IMR-90 (cell line): ENCODE data around the gene ESF1. TPM values are rescaled to one million over a fixed set of nuclear protein-coding genes. Genes with fewer than 3 reads are reported as not detected.

Experiments
- ATAC-seq: fragments of 200-7000 bp; cut with Tn5 transposase; 2 replicates; pipeline ENCODE4 v1.9.1; 2020; ENCODE audit warnings: low read depth, mild to moderate bottlenecking, moderate library complexity
- BruUV-seq: library from RNA; stranded (reverse); fragments of 400-500 nt; replicated peaks from 2 replicates; lab custom pipeline; 2021; lab: Mats Ljungman, UMichigan
- CTCF ChIA-PET: fragments of 300-600 bp; formaldehyde crosslinking; extraction: SDS; loops from one replicate; lab custom pipeline; 2021; ENCODE audit warnings: antibody characterized with exemption; lab: Yijun Ruan, JAX
- POLR2A ChIA-PET: fragments of 300-600 bp; sonication (Branson Sonifier 250); formaldehyde crosslinking; loops from one replicate; lab custom pipeline; 2022; ENCODE audit warnings: antibody characterized with exemption; ENCODE audit not compliant: unreplicated experiment; lab: Charles Lee
- DNase-seq: peaks from one replicate; pipeline ENCODE4 v3.0.0; 2013
- H2AFZ ChIP-seq: replicated peaks from 2 replicates; pipeline ENCODE3; 2013; ENCODE audit warnings: low read length, mild to moderate bottlenecking; ENCODE audit not compliant: poor library complexity
- H2AK5ac ChIP-seq: 2 replicates; pipeline ENCODE4 v1.6.1; 2013; ENCODE audit warnings: low read depth, low read length, inconsistent platforms
- H2AK9ac ChIP-seq: replicated peaks from 2 replicates; pipeline ENCODE3; 2013; ENCODE audit warnings: mild to moderate bottlenecking, low read depth, low read length, moderate library complexity; ENCODE audit not compliant: poor library complexity
- H2BK120ac ChIP-seq: 2 replicates; pipeline ENCODE4 v1.6.1; 2013; ENCODE audit warnings: low read depth, low read length, inconsistent platforms
- H2BK15ac ChIP-seq: 3 replicates; pipeline ENCODE4 v1.6.1; 2013; ENCODE audit warnings: low read depth, low read length, inconsistent platforms
- H2BK20ac ChIP-seq: 2 replicates; pipeline ENCODE4 v1.6.1; 2013; ENCODE audit warnings: low read depth, mild to moderate bottlenecking, inconsistent platforms, low read length, moderate library complexity
- H2BK5ac ChIP-seq: 2 replicates; pipeline ENCODE4 v1.6.1; 2013; ENCODE audit warnings: mild to moderate bottlenecking, low read depth, low read length, inconsistent platforms; ENCODE audit not compliant: poor library complexity, severe bottlenecking
- H3K14ac ChIP-seq: replicated peaks from 2 replicates; pipeline ENCODE4 v1.6.1; 2013; ENCODE audit warnings: low read depth, low read length, inconsistent platforms
- H3K18ac ChIP-seq: 2 replicates; pipeline ENCODE4 v1.6.1; 2013; ENCODE audit warnings: low read depth, low read length, control low read depth
- H3K23ac ChIP-seq: 2 replicates; pipeline ENCODE4 v1.6.1; 2013; ENCODE audit warnings: low read depth, low read length, inconsistent platforms
- H3K27ac ChIP-seq: 2 replicates; pipeline ENCODE4 v1.5.1; 2013; ENCODE audit warnings: mild to moderate bottlenecking, control low read depth, low read length; ENCODE audit not compliant: insufficient read depth
- H3K27me3 ChIP-seq: 2 replicates; pipeline ENCODE4 v1.6.1; 2013; ENCODE audit warnings: low read length; ENCODE audit not compliant: control insufficient read depth, insufficient read depth
- H3K36me3 ChIP-seq: 2 replicates; pipeline ENCODE4 v1.6.1; 2013; ENCODE audit warnings: low read length, mixed read lengths; ENCODE audit not compliant: control insufficient read depth, insufficient read depth
- H3K4ac ChIP-seq: 2 replicates; pipeline ENCODE4 v1.6.1; 2013; ENCODE audit warnings: low read depth, low read length, inconsistent platforms
- H3K4me1 ChIP-seq: 2 replicates; pipeline ENCODE4 v1.6.1; 2013; ENCODE audit warnings: low read length, mixed read lengths; ENCODE audit not compliant: control insufficient read depth, insufficient read depth
- H3K4me2 ChIP-seq: 2 replicates; pipeline ENCODE4 v1.6.1; 2013; ENCODE audit warnings: low read depth, mild to moderate bottlenecking, control low read depth, low read length, moderate library complexity
- H3K4me3 ChIP-seq: 2 replicates; pipeline ENCODE4 v1.5.1; 2013; ENCODE audit warnings: low read depth, mild to moderate bottlenecking, control low read depth, low read length, moderate library complexity; ENCODE audit not compliant: insufficient read depth
- H3K56ac ChIP-seq: 2 replicates; pipeline ENCODE4 v1.6.1; 2013; ENCODE audit warnings: low read length, inconsistent platforms; ENCODE audit not compliant: insufficient read depth; ENCODE audit errors: extremely low read depth
- H3K79me1 ChIP-seq, 2 experiments: 2 replicates each; pipeline ENCODE4 v1.6.1; 2013; ENCODE audit warnings: low read length in 2 of 2, inconsistent platforms in 1 of 2, low read depth in 1 of 2
- H3K9ac ChIP-seq: 2 replicates; pipeline ENCODE4 v1.6.1; 2013; ENCODE audit warnings: low read depth, low read length, control low read depth
- H3K9me1 ChIP-seq: 2 replicates; pipeline ENCODE4 v1.6.1; 2013; ENCODE audit warnings: low read length, inconsistent platforms; ENCODE audit not compliant: insufficient read depth
- H3K9me3 ChIP-seq: 2 replicates; pipeline ENCODE4 v1.6.1; 2013; ENCODE audit warnings: low read length; ENCODE audit not compliant: control insufficient read depth, insufficient read depth
- H4K20me1 ChIP-seq: 2 replicates; pipeline ENCODE4 v1.6.1; 2013; ENCODE audit warnings: low read length, inconsistent platforms; ENCODE audit not compliant: insufficient read depth
- H4K5ac ChIP-seq: 2 replicates; pipeline ENCODE4 v1.6.1; 2013; ENCODE audit warnings: mild to moderate bottlenecking, low read depth, low read length, control low read depth
- H4K8ac ChIP-seq, 2 experiments: 2 replicates each; pipeline ENCODE4 v1.6.1; 2013; ENCODE audit warnings: low read depth in 2 of 2, low read length in 2 of 2, control low read depth in 1 of 2, inconsistent platforms in 1 of 2
- H4K91ac ChIP-seq: 2 replicates; pipeline ENCODE4 v1.6.1; 2013; ENCODE audit warnings: low read depth, low read length, inconsistent platforms; ENCODE audit not compliant: insufficient read depth
- BHLHE40 ChIP-seq: fragments of 150-350 bp; IDR thresholded peaks from 2 replicates; pipeline ENCODE4 v1.6.1; 2016; ENCODE audit warnings: mild to moderate bottlenecking, low read depth, low read length
- CEBPB ChIP-seq: IDR thresholded peaks from 2 replicates; pipeline ENCODE4 v1.6.1; 2012; ENCODE audit warnings: low read depth, low read length, improper control_type of control experiment
- CHD1 ChIP-seq: IDR thresholded peaks from 2 replicates; pipeline ENCODE4 v1.6.1; 2012; ENCODE audit warnings: low read depth, low read length, improper control_type of control experiment
- FOS ChIP-seq: fragments of 150-350 bp; IDR thresholded peaks from 2 replicates; pipeline ENCODE4 v1.6.1; 2016; ENCODE audit warnings: low read depth, low read length
- MAFK ChIP-seq: IDR thresholded peaks from 2 replicates; pipeline ENCODE4 v1.6.1; 2012; ENCODE audit warnings: low read depth, low read length, improper control_type of control experiment
- MAZ ChIP-seq: IDR thresholded peaks from 2 replicates; pipeline ENCODE4 v1.6.1; 2012; ENCODE audit warnings: low read depth, mild to moderate bottlenecking, low read length, improper control_type of control experiment, moderate library complexity, borderline replicate concordance
- MXI1 ChIP-seq: IDR thresholded peaks from 2 replicates; pipeline ENCODE4 v1.6.1; 2012; ENCODE audit warnings: low read depth, mild to moderate bottlenecking, low read length, moderate library complexity, borderline replicate concordance
- NFE2L2 ChIP-seq: fragments of 150-350 bp; IDR thresholded peaks from 2 replicates; pipeline ENCODE4 v1.6.1; 2016; ENCODE audit warnings: low read depth, mild to moderate bottlenecking, low read length
- POLR2A ChIP-seq: IDR thresholded peaks from 2 replicates; pipeline ENCODE4 v1.6.1; 2012; ENCODE audit warnings: mild to moderate bottlenecking, low read depth, low read length
- RAD21 ChIP-seq: IDR thresholded peaks from 2 replicates; pipeline ENCODE4 v1.6.1; 2012; ENCODE audit warnings: low read length, improper control_type of control experiment
- RCOR1 ChIP-seq: IDR thresholded peaks from 2 replicates; pipeline ENCODE4 v1.6.1; 2012; ENCODE audit warnings: mild to moderate bottlenecking, low read length, improper control_type of control experiment; ENCODE audit not compliant: insufficient replicate concordance
- RFX5 ChIP-seq: IDR thresholded peaks from 2 replicates; pipeline ENCODE4 v1.8.0; 2012; ENCODE audit warnings: low read depth, mild to moderate bottlenecking, low read length, moderate library complexity
- SMC3 ChIP-seq: fragments of 150-350 bp; IDR thresholded peaks from 2 replicates; pipeline ENCODE4 v1.6.1; 2016; ENCODE audit warnings: low read depth, mild to moderate bottlenecking, antibody characterized with exemption, low read length, moderate library complexity
- WGBS, 2 experiments: methylation state at CpG; one replicate each; pipeline versions ENCODE4 v1.1.5 to v1.1.7; 2013; ENCODE audit warnings: missing lambda C conversion rate in 2 of 2; ENCODE audit not compliant: insufficient read length in 1 of 2; ENCODE audit errors: extremely low coverage in 2 of 2; 5-methylcytosine and 5-hydroxymethylcytosine counted together
- dilution Hi-C: fragments of 300-500 bp; cut with HindIII; formaldehyde crosslinking; loops from one replicate; pipeline ENCODE4 v1.14.3; 2018; ENCODE audit warnings: low sequenced_read_pairs; ENCODE audit not compliant: unreplicated experiment
- in situ Hi-C: fragments of 300-500 bp; cut with MboI; formaldehyde crosslinking; loops from 3 replicates; pipeline ENCODE4 v1.14.3; 2019; ENCODE audit warnings: low sequenced_read_pairs, inconsistent platforms, mixed read lengths
- intact Hi-C: fragments of 100-400 bp; cut with micrococcal nuclease; formaldehyde crosslinking; loops from 2 replicates; pipeline ENCODE4 v1.10.0; 2022
- polyA plus RNA-seq, 3 experiments: library from polyadenylated mRNA; depleted of rRNA; stranded (reverse); fragments of >200 nt; gene quantifications; 2 replicates each; pipeline ENCODE4 v1.2.3, GENCODE V29; 2012; ENCODE audit warnings: low replicate concordance in 1 of 3
- total RNA-seq: library from RNA; depleted of rRNA; stranded (reverse); fragments of >200 nt; gene quantifications from 2 replicates; pipeline ENCODE4 v1.2.3, GENCODE V29; 2012
- TF ChIP-seq, protein P1 (sequence below): conservative IDR thresholded peaks from 2 replicates; pipeline ENCODE4 v1.5.1; 2012; ENCODE audit warnings: mild to moderate bottlenecking, low read depth, low read length, improper control_type of control experiment
- TF ChIP-seq, protein P2 (sequence below): fragments of 150-350 bp; IDR thresholded peaks from 2 replicates; pipeline ENCODE4 v1.6.1; 2016; ENCODE audit warnings: low read depth, mild to moderate bottlenecking, low read length, moderate library complexity, borderline replicate concordance
- TF ChIP-seq, protein P3 (sequence below): fragments of 150-350 bp; IDR thresholded peaks from 2 replicates; pipeline ENCODE4 v1.6.1; 2017; ENCODE audit warnings: mild to moderate bottlenecking, antibody characterized with exemption, low read length, low read depth

ESF1 gene
- total and polyA plus RNA-seq, 2 of the 4 experiments (the other 2 are of a cell fraction), result 2.6 to 2.7 TPM

DNA sequence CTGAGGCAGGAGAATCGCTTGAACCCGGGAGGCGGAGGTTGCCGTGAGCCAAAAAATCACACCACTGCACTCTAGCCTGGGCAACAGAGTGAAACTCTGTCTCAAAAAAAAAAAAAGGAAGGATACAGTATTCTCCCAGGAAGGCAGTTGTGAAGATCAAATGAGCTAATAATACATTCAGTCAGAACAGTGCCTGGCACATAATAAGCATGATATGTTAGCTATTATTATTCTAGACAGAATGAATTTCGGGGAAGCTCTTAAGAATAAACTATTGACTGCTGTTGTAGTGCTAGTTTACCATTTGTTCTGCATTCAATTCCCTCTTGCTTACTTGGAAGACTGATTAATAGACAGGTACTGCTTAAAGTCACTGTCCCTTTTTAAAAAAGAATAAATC, 40.7 kb upstream of the ESF1 start:
- no peaks in the 10 kb centered on the region for H3K9me1 ChIP-seq
- H4K8ac ChIP-seq, result no peak overlapping the region
- H3K4ac ChIP-seq, result no peak overlapping the region
- POLR2A ChIA-PET, result no interaction called here
- H3K9me3 ChIP-seq, result no peaks in the 10 kb centered on the region
- WGBS, 2 experiments, result no CpG with 5 or more reads among the region's 5 CpGs
- H3K27me3 ChIP-seq, result peaks cover 4% of the 10 kb centered on the region
- H3K23ac ChIP-seq, result no peak overlapping the region
- H3K4me1 ChIP-seq, result no peaks in the 10 kb centered on the region
- H4K5ac ChIP-seq, result no peak overlapping the region
- no peak overlapping the region for H3K4me2 ChIP-seq
- H3K56ac ChIP-seq, result no peak overlapping the region
- TF ChIP-seq MAFK (no peak), NFE2L2 (no peak), MXI1 (no peak), POLR2A (no peak), CHD1 (no peak), BHLHE40 (no peak), RCOR1 (no peak), MAZ (no peak), CEBPB (no peak), RFX5 (no peak), FOS (no peak), RAD21 (no peak), SMC3 (no peak)
- TF ChIP-seq, protein P1, sequence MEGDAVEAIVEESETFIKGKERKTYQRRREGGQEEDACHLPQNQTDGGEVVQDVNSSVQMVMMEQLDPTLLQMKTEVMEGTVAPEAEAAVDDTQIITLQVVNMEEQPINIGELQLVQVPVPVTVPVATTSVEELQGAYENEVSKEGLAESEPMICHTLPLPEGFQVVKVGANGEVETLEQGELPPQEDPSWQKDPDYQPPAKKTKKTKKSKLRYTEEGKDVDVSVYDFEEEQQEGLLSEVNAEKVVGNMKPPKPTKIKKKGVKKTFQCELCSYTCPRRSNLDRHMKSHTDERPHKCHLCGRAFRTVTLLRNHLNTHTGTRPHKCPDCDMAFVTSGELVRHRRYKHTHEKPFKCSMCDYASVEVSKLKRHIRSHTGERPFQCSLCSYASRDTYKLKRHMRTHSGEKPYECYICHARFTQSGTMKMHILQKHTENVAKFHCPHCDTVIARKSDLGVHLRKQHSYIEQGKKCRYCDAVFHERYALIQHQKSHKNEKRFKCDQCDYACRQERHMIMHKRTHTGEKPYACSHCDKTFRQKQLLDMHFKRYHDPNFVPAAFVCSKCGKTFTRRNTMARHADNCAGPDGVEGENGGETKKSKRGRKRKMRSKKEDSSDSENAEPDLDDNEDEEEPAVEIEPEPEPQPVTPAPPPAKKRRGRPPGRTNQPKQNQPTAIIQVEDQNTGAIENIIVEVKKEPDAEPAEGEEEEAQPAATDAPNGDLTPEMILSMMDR, result no peak
- TF ChIP-seq, protein P2, sequence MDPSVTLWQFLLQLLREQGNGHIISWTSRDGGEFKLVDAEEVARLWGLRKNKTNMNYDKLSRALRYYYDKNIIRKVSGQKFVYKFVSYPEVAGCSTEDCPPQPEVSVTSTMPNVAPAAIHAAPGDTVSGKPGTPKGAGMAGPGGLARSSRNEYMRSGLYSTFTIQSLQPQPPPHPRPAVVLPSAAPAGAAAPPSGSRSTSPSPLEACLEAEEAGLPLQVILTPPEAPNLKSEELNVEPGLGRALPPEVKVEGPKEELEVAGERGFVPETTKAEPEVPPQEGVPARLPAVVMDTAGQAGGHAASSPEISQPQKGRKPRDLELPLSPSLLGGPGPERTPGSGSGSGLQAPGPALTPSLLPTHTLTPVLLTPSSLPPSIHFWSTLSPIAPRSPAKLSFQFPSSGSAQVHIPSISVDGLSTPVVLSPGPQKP, result no peak
- TF ChIP-seq, protein P3, sequence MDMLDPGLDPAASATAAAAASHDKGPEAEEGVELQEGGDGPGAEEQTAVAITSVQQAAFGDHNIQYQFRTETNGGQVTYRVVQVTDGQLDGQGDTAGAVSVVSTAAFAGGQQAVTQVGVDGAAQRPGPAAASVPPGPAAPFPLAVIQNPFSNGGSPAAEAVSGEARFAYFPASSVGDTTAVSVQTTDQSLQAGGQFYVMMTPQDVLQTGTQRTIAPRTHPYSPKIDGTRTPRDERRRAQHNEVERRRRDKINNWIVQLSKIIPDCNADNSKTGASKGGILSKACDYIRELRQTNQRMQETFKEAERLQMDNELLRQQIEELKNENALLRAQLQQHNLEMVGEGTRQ, result no peak
- no peak for ATAC-seq
- H3K9ac ChIP-seq, result no peak overlapping the region
- no peak overlapping the region for H3K14ac ChIP-seq
- no peak overlapping the region for H2AK9ac ChIP-seq
- CTCF ChIA-PET, result interaction anchor here (0.6 to 1.4 kb wide), 2 partner anchors 10 to 830 kb away, joined by 3 to 4 read pairs; no protein-coding TSS in a partner anchor
- no peaks in the 10 kb centered on the region for H4K20me1 ChIP-seq
- H3K4me3 ChIP-seq, result no peak overlapping the region
- BruUV-seq, result no TSS peak
- no peak overlapping the region for H2BK120ac ChIP-seq
- no peak overlapping the region for H3K18ac ChIP-seq
- no peak overlapping the region for H2AFZ ChIP-seq
- H2AK5ac ChIP-seq, result no peak overlapping the region
- dilution Hi-C loops (no loop called here), intact Hi-C loops (no loop called here), in situ Hi-C loops (no loop called here)
- H2BK5ac ChIP-seq, result no peak overlapping the region
- no peak overlapping the region for H2BK15ac ChIP-seq
- no peak overlapping the region for H3K27ac ChIP-seq
- DNase-seq, result no peak
- no peak overlapping the region for H2BK20ac ChIP-seq
- H3K36me3 ChIP-seq, result peaks cover 1% of the 10 kb centered on the region; the same call in 1 of the 2 replicates
- H3K79me1 ChIP-seq, result no peaks in the 10 kb centered on the region
- H4K91ac ChIP-seq, result no peak overlapping the region
